Activated B cell treated with CpG ODN at 0.5 μM for 24 hours (primary cell): Measurements from ENCODE around the gene ARL8A. TPM values are rescaled to one million over a fixed set of nuclear protein-coding genes. Genes with fewer than 3 reads are reported as not detected.

Source experiments
- ATAC-seq: fragments of 200-7000 bp; cut with Tn5 transposase; one replicate; pipeline ENCODE4 v1.10.0; 2021; ENCODE audit warnings: low read depth, mild to moderate bottlenecking, moderate library complexity
- CTCF ChIA-PET: fragments of 350-600 bp; sonication (Branson Sonifier 250); formaldehyde crosslinking; loops from one replicate; lab custom pipeline; 2021; ENCODE audit warnings: antibody characterized with exemption; lab: Charles Lee
- POLR2A ChIA-PET: fragments of 350-600 bp; sonication (Branson Sonifier 250); formaldehyde crosslinking; loops from one replicate; lab custom pipeline; 2021; ENCODE audit warnings: antibody characterized with exemption; lab: Charles Lee
- DNase-seq: peaks from one replicate; pipeline ENCODE4 v3.0.0; 2022
- H3K27ac Mint-ChIP-seq: one replicate; pipeline ENCODE4 v1.8.0; 2020; ENCODE audit warnings: mixed read lengths
- H3K27me3 Mint-ChIP-seq: one replicate; pipeline ENCODE4 v1.8.0; 2021; ENCODE audit warnings: mixed read lengths
- H3K36me3 Mint-ChIP-seq: one replicate; pipeline ENCODE4 v1.8.0; 2021; ENCODE audit warnings: low read depth, mixed read lengths
- H3K4me1 Mint-ChIP-seq: one replicate; pipeline ENCODE4 v1.8.0; 2021; ENCODE audit warnings: mixed read lengths
- H3K4me3 Mint-ChIP-seq: one replicate; pipeline ENCODE4 v1.8.0; 2020; ENCODE audit warnings: mild to moderate bottlenecking, mixed read lengths
- H3K9me3 Mint-ChIP-seq: one replicate; pipeline ENCODE4 v1.8.0; 2020; ENCODE audit warnings: mixed read lengths
- CTCF ChIP-seq: fragments of 200-600 bp; IDR thresholded peaks from one replicate; pipeline ENCODE4 v1.8.0; 2022; ENCODE audit warnings: antibody characterized with exemption, mild to moderate bottlenecking
- intact Hi-C: fragments of 100-400 bp; cut with micrococcal nuclease; formaldehyde crosslinking; loops from one replicate; pipeline ENCODE4 v1.15.1; 2024
- total RNA-seq: library from RNA; stranded (reverse); gene quantifications from 2 replicates; pipeline ENCODE4 v1.2.3, GENCODE V29; 2022

The ARL8A gene
- total RNA-seq, 1 donor from 2014 or later = 58.0 TPM

GRCh38 chr1:202107321-202107761 lies 37.2 kb downstream of the ARL8A start:
- CTCF ChIA-PET = interaction anchor here (0.6 kb wide), 1 partner anchor 384 kb away, joined by 3 read pairs; no protein-coding TSS in a partner anchor

GRCh38 chr1:202106340-202107254 lies 37.9 kb downstream of the ARL8A start:
- CTCF ChIA-PET = interaction anchor here (0.6 kb wide), 1 partner anchor 385 kb away, joined by 3 read pairs; no protein-coding TSS in a partner anchor

More at GRCh38 chr1:202107321-202107761, 37.2 kb downstream of the ARL8A start:
- no peak for ATAC-seq
- no peak for DNase-seq
- intact Hi-C loops = no loop called here
- Mint-ChIP-seq H3K27ac (no peak overlapping the region), H3K4me3 (no peak overlapping the region), H3K9me3 (no peaks in the 10 kb centered on the region), H3K4me1 (no peaks in the 10 kb centered on the region), H3K36me3 (no peaks in the 10 kb centered on the region), H3K27me3 (peaks cover 4% of the 10 kb centered on the region)
- POLR2A ChIA-PET = no interaction called here
- no peak for TF ChIP-seq CTCF

GRCh38 chr1:202105571-202106339 lies 38.8 kb downstream of the ARL8A start:
- no peaks in the 10 kb centered on the region for H3K9me3 Mint-ChIP-seq
- H3K27ac Mint-ChIP-seq = no peak overlapping the region
- H3K36me3 Mint-ChIP-seq = no peaks in the 10 kb centered on the region
- no peaks in the 10 kb centered on the region for H3K4me1 Mint-ChIP-seq
- TF ChIP-seq CTCF = no peak
- intact Hi-C loops = no loop called here
- peaks cover 4% of the 10 kb centered on the region for H3K27me3 Mint-ChIP-seq
- no peak for ATAC-seq
- H3K4me3 Mint-ChIP-seq = no peak overlapping the region
- ChIA-PET CTCF (no interaction called here), POLR2A (no interaction called here)
- no peak for DNase-seq

More at GRCh38 chr1:202106340-202107254, 37.9 kb downstream of the ARL8A start:
- Mint-ChIP-seq H3K9me3 (no peaks in the 10 kb centered on the region), H3K4me1 (no peaks in the 10 kb centered on the region), H3K27me3 (peaks cover 4% of the 10 kb centered on the region), H3K4me3 (no peak overlapping the region), H3K27ac (no peak overlapping the region), H3K36me3 (no peaks in the 10 kb centered on the region)
- ATAC-seq (no peak), DNase-seq (no peak)
- intact Hi-C loops = no loop called here
- TF ChIP-seq CTCF = no peak
- POLR2A ChIA-PET = no interaction called here

- Mint-ChIP-seq H3K36me3 (no peaks in the 10 kb centered on the region), H3K9me3 (no peaks in the 10 kb centered on the region), H3K27me3 (peaks cover 4% of the 10 kb centered on the region), H3K27ac (no peak overlapping the region), H3K4me3 (no peak overlapping the region), H3K4me1 (no peaks in the 10 kb centered on the region)
- ATAC-seq (no peak), DNase-seq (no peak)
- ChIA-PET CTCF (no interaction called here), POLR2A (no interaction called here)
- TF ChIP-seq CTCF = no peak
- intact Hi-C loops = no loop called here
Measured at GRCh38 chr1:202104073-202104472, 40.5 kb downstream of the ARL8A start.

GRCh38 chr1:202101184-202101583 lies 43.4 kb downstream of the ARL8A start:
- ATAC-seq = no peak
- peaks cover 4% of the 10 kb centered on the region for H3K27me3 Mint-ChIP-seq
- intact Hi-C loops = no loop called here

More at GRCh38 chr1:202101184-202101583, 43.4 kb downstream of the ARL8A start:
- no peaks in the 10 kb centered on the region for H3K36me3 Mint-ChIP-seq
- CTCF ChIA-PET = no interaction called here
- H3K27ac Mint-ChIP-seq = no peak overlapping the region
- TF ChIP-seq CTCF = no peak
- no peak overlapping the region for H3K4me3 Mint-ChIP-seq
- POLR2A ChIA-PET = interaction anchor here (0.5 kb wide), 1 partner anchor 1216 kb away, joined by 3 read pairs; no protein-coding TSS in a partner anchor
- no peaks in the 10 kb centered on the region for H3K9me3 Mint-ChIP-seq
- DNase-seq = no peak
- no peaks in the 10 kb centered on the region for H3K4me1 Mint-ChIP-seq
